GM18870 (cell line): ENCODE measurements around the gene IL23R.

Source experiments
- ATAC-seq: cut with Tn5 transposase; IDR thresholded peaks from one replicate; pipeline ENCODE4 v1.9.1; 2021; ENCODE audit warnings: moderate library complexity; ENCODE audit not compliant: unreplicated experiment

Gene IL23R

DNA sequence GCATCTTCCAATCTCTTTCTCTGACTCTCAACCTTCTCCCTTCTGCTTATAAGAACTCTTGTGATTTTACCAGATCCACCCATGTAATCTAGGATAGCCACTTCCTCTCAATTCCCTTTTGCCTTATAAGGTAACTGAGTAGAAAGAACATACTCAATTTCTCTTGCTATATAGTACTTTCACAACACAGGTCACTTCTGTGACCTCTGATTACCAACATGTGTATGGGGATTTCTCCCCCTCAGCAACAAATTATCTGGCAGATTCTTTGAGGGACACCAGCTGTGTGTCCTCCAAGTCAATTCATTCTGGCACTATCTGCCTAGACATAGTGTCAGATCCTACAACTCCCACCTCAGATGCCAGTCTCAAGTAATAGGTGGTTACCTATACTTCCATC, 62.5 kb downstream of the IL23R start:
- peak; percentile 70 for ATAC-seq

DNA sequence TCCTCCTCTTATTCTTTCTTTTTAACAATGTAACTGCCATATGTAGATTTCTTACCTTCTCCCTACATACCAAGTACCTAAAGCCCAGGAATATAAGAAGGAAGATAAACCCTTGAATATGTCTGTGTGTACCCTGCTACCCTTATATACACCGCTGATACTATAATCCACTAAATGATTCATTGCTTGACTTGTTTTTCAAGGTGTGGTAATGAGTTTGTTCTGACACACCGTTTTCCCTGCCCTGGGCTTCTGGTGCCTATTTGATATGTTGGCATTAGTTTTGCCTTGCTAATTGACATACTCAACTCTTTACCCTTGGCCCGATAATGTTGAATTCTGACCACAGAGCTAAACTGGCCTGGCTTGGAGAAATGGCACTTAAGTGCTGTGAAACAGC, 64.3 kb downstream of the IL23R start:
- ATAC-seq = no peak

GRCh38 chr1:67236277-67236676, 70.0 kb downstream of the IL23R start:
- ATAC-seq = no peak

DNA sequence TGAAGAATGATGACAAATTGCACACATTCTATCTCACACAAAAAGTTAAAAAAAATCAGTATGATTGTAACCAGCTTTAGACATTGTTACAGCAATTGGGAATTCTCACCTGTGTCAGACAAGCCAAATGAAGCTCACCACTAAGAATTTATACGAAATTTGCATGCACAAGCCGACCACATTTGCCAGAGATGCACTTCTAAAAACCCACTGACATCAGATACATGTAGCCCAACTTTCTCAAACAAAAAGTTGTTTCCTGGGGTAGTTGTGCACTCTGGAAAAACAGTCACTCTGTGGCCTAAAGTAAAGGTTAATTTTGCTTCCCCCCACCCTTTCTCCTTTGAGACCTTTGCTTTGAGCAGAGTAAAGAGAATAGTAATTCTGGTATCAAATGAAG, 73.5 kb downstream of the IL23R start:
- no peak for ATAC-seq

DNA sequence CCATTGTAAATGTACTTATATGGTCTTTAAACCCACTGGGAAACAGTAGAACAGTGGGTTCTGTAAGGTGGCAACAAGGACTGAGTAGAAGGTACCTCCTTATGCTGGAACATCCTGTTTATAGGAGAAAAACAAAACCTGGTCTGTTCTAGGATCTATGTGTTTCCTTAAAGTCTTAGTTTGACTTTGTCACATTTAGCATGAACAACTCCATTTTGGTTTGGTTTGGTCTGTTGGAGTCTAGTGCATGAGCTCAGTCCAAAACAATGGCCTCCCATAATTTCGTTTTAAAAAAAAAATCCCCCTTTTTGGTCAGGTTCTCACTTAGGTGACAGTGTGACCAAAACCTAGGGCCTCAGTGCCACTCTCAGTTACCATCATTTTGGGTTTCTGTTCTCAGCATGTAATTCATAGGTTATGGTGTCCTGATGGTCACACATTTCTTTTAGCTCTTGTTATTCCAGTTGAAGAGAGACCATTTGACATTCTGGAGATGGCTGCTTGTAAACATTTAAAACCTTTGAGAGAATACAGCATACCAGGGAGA, 75.0 kb downstream of the IL23R start:
- no peak for ATAC-seq

GRCh38 chr1:67242016-67242415, 75.8 kb downstream of the IL23R start:
- no peak for ATAC-seq

DNA sequence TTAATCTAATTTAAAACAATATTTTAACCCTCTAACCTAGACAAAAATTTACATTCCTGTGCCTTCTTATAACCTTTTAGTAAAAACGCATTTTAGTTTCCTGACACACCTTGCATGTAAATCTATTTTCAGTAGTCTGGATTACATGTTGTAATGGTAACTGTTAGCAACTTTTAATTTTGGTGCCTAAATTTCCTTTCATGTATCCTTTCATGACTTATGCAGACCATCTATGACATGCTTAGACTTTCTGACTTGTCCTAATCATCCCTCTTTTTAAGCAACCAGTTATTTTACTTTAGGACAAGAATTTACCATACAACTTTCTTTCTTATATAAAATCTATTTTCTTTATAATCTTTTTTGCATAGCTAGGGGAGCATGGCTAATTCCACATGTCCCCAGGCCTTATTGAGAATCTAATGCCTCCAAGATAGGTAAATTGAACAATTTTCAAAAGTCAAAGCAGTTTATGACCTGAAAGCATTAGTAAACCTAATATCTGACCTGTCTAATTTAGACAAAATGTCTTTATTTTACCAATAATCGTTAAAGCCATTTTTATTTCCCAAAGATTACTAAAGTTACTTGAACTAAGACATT, 83.9 kb downstream of the IL23R start:
- ATAC-seq = no peak

GRCh38 chr1:67256291-67257172, 90.3 kb downstream of the IL23R start:
- ATAC-seq = no peak

- no peak for ATAC-seq
These were observed 90.9 kb downstream of the IL23R start for GRCh38 chr1:67257173-67257535.

- ATAC-seq = no peak
These were observed 95.4 kb downstream of the IL23R start for GRCh38 chr1:67261680-67262079.

DNA sequence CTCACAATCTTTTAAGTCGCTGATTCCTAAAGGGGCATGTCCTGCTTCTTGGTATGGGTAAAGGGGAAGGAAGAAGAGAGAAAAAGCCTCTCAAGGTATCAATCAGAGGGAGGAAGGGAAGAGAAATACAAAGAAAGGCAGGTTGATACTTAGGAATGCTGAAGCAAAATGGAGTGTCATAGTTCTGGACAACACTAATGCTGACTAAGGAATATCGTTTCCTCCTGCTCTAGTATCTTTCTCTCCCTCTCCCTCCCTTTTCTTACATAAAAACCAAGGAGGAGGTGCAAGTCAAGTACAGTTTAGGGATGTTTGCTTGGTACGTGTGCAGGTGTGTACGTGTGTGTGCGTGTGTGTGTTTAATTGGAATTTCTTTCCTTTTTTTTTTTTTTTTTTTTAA, 96.5 kb downstream of the IL23R start:
- no peak for ATAC-seq

- ATAC-seq = no peak
These were observed 97.9 kb downstream of the IL23R start for GRCh38 chr1:67264152-67264551.

DNA sequence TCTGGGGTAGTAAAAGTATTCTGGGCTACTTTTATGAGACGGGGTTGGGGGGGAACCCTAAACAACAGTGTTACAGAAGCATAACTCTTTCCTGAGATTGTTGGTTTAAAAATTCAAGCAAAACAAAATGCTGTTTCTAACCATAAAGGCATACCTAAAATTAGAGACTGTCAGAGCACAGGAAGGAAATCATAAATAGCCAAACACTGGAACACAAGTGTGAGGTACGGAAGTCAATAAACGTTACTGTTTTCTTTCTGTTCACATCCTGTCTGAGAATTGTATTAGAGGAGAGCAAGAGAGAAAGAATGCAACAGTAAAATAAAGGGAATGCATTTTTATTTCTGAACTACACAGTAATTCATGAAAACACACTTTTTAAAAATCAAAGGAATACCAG, 98.6 kb downstream of the IL23R start:
- no peak for ATAC-seq

DNA sequence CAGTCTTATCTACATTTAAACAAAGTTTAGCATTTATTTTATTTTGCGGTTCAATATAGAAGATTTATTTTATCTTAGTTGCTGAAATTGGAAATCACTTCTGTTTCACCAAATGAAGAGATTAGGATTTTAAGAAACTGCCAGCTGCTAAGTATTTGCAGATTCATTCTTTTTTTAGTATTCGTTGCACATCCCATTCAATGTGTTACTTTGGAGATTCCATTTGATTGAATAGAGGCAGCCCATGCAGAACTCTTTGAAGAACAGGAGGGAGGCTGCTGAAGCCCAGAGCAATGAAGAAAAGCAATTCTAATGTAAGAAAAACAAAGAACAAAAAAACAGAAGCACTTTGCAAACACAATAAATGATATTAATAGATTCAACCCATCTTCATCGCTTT, 102.8 kb downstream of the IL23R start:
- ATAC-seq = no peak

DNA sequence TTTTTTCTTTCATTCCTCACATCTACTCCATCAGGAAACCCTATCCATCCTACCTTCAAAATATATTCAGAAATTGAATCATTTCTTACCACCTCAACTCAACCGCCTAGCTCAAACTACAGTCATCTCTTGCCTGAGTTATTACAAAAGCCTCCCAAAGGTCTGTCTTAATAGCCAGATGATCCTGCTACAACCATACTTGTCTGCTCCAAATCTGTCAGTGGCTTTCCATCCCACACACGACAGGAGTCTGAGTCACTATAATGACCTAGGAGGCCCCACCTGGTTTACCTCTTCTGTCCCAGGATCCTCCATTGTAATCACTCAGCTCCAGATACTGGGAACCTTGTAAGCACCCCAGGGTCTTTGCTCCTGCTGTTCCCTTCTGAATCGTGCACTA, 104.3 kb downstream of the IL23R start:
- no peak for ATAC-seq

DNA sequence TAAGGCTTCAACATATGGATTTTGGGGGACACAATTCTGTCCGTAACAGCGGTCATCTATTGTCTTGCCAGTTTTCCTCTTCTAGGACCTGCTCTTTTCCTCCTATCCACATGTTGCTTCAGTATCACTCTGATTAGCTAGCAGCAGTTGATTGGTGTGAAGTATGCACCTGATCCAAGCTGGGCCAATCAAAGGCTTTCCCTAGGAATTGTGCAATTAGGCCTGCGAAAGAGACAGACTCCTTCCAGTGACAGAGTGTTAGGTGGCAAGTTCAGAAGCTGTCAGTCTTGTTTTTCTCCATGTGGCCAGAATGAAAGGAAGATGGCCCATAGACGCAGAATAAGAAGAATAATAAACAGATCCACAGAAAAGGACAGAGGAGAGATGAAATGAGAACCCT, 107.3 kb downstream of the IL23R start:
- no peak for ATAC-seq

GRCh38 chr1:67274623-67275325, 108.5 kb downstream of the IL23R start:
- no peak for ATAC-seq

- no peak for ATAC-seq
These were observed 114.4 kb downstream of the IL23R start for GRCh38 chr1:67280696-67281095.

GRCh38 chr1:67281244-67281643, 115.0 kb downstream of the IL23R start:
- ATAC-seq = no peak

GRCh38 chr1:67285780-67286488, 119.7 kb downstream of the IL23R start:
- ATAC-seq = peak; percentile 96

GRCh38 chr1:67290236-67290635, 124.0 kb downstream of the IL23R start:
- ATAC-seq = no peak
